ENCODE results near the gene TRAF4.

The TRAF4 gene, protein sequence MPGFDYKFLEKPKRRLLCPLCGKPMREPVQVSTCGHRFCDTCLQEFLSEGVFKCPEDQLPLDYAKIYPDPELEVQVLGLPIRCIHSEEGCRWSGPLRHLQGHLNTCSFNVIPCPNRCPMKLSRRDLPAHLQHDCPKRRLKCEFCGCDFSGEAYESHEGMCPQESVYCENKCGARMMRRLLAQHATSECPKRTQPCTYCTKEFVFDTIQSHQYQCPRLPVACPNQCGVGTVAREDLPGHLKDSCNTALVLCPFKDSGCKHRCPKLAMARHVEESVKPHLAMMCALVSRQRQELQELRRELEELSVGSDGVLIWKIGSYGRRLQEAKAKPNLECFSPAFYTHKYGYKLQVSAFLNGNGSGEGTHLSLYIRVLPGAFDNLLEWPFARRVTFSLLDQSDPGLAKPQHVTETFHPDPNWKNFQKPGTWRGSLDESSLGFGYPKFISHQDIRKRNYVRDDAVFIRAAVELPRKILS

DNA sequence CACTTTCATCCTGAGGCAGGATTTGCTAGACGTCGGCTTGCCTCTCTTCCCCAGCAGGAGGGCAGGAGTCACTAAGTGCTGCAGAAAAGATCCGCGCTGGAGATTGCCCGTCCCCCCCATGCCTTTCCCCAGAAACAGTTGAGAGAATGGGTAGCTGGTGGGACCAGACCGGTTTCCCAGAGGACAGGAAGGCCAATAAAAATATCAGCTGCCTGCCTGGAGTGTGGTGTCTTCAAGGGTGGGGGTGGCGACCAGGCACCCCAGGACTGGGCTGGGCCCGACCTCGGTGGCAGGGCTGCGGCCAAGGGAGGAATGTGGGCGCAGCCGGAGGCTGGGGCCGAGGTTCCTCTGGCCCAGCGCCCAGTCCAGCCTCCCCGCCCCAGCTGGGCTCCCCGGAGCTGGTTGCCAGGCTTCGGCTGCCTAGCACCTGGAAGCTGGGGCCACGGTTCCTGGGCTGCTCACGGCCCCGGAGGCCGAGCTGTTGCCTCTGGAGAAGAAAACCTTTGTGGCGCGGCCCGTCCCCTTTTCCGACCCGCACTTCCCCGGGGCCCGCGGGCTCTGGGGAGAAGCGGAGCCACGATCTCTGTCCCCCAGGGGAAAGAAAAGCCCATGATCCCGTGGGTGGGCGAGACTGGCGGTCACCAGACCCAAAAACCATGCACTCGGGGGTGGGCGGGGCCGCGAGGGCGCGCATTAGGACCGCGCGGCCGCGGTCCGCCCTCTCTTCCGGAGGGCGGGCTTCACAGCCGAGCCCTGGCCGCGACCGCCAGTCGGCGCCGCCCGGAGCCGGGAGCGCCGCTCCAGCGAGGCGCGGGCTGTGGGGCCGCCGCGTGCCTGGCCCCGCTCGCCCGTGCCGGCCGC is at the start of gene TRAF4:
Gene TRAF4, plus strand, starts transcription at position 769 of the 861 bp plus-strand sequence. CDS start 102 bp downstream, outside the sequence.
- TF ChIP-seq, protein P1, sequence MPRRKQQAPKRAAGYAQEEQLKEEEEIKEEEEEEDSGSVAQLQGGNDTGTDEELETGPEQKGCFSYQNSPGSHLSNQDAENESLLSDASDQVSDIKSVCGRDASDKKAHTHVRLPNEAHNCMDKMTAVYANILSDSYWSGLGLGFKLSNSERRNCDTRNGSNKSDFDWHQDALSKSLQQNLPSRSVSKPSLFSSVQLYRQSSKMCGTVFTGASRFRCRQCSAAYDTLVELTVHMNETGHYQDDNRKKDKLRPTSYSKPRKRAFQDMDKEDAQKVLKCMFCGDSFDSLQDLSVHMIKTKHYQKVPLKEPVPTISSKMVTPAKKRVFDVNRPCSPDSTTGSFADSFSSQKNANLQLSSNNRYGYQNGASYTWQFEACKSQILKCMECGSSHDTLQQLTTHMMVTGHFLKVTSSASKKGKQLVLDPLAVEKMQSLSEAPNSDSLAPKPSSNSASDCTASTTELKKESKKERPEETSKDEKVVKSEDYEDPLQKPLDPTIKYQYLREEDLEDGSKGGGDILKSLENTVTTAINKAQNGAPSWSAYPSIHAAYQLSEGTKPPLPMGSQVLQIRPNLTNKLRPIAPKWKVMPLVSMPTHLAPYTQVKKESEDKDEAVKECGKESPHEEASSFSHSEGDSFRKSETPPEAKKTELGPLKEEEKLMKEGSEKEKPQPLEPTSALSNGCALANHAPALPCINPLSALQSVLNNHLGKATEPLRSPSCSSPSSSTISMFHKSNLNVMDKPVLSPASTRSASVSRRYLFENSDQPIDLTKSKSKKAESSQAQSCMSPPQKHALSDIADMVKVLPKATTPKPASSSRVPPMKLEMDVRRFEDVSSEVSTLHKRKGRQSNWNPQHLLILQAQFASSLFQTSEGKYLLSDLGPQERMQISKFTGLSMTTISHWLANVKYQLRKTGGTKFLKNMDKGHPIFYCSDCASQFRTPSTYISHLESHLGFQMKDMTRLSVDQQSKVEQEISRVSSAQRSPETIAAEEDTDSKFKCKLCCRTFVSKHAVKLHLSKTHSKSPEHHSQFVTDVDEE (CRISPR knock-in tag; IDR thresholded peaks at IDR 0.05): peak; percentile 5; the same call in 1 of the 2 replicates
- TF ChIP-seq, protein P2, sequence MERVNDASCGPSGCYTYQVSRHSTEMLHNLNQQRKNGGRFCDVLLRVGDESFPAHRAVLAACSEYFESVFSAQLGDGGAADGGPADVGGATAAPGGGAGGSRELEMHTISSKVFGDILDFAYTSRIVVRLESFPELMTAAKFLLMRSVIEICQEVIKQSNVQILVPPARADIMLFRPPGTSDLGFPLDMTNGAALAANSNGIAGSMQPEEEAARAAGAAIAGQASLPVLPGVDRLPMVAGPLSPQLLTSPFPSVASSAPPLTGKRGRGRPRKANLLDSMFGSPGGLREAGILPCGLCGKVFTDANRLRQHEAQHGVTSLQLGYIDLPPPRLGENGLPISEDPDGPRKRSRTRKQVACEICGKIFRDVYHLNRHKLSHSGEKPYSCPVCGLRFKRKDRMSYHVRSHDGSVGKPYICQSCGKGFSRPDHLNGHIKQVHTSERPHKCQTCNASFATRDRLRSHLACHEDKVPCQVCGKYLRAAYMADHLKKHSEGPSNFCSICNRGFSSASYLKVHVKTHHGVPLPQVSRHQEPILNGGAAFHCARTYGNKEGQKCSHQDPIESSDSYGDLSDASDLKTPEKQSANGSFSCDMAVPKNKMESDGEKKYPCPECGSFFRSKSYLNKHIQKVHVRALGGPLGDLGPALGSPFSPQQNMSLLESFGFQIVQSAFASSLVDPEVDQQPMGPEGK (CRISPR knock-in tag; IDR thresholded peaks at IDR 0.05; ENCODE audit: borderline replicate concordance): peak; percentile 83; the same call in 1 of the 2 replicates
- no peak for TF ChIP-seq TCF4 (CRISPR knock-in tag; IDR thresholded peaks at IDR 0.05; ENCODE audit: borderline replicate concordance)
- peak; percentile 76 for ATAC-seq

DNA sequence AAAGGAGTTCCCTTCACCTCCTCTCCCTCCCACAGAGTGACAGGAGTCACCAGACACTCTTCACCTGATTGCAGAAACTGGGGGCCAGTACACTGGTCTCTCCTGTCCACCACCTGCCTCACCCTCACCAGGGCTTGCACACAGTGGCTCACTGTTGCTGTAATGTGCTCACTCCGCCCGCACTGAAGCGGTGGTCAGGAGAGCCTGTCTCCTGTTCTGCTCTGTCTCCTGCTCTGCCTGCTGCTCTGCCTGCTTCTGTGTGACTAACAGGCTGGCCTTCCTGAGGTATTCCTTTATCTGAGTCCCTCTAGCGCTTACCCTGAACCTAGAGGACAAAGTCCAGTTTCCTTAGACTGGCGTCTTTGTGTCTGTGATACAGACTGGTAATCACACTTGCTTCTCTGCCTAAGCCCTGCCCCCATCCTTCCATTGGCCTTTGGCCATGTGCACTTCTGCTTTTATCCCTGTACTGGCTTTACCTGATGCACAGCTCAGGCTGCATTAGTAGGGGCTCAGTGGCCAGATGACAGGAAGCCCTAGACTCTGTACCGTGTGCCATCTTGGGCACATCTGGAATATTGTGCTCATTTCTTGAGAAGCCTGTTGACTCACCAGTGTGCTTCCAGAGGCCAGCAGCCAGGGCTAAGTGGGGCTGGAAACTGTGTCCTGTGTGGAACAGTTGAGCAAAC is 45.4 kb upstream of the TRAF4 start:
- ATAC-seq: no peak
- TF ChIP-seq, protein P3, sequence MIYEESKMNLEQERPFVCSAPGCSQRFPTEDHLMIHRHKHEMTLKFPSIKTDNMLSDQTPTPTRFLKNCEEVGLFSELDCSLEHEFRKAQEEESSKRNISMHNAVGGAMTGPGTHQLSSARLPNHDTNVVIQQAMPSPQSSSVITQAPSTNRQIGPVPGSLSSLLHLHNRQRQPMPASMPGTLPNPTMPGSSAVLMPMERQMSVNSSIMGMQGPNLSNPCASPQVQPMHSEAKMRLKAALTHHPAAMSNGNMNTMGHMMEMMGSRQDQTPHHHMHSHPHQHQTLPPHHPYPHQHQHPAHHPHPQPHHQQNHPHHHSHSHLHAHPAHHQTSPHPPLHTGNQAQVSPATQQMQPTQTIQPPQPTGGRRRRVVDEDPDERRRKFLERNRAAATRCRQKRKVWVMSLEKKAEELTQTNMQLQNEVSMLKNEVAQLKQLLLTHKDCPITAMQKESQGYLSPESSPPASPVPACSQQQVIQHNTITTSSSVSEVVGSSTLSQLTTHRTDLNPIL (CRISPR knock-in tag; IDR thresholded peaks at IDR 0.05; ENCODE audit: low read depth): no peak
- TF ChIP-seq GLIS3 (CRISPR knock-in tag; IDR thresholded peaks at IDR 0.05) (no peak), ZC3H10 (CRISPR knock-in tag; IDR thresholded peaks at IDR 0.05) (no peak), TOX (CRISPR knock-in tag; IDR thresholded peaks at IDR 0.05; ENCODE audit: borderline replicate concordance) (no peak), PPARA (CRISPR knock-in tag; IDR thresholded peaks at IDR 0.05; ENCODE audit: borderline replicate concordance) (no peak), ISL1 (CRISPR knock-in tag; IDR thresholded peaks at IDR 0.05) (no peak), SNAI2 (CRISPR knock-in tag; IDR thresholded peaks at IDR 0.05) (no peak), RARB (CRISPR knock-in tag; IDR thresholded peaks at IDR 0.05) (no peak), ZNF565 (CRISPR knock-in tag; conservative IDR thresholded peaks at IDR 0.05; ENCODE audit: low read depth) (no peak), ZFP3 (CRISPR knock-in tag; IDR thresholded peaks at IDR 0.05) (no peak), TCF4 (CRISPR knock-in tag; IDR thresholded peaks at IDR 0.05; ENCODE audit: borderline replicate concordance) (no peak), ZFP30 (CRISPR knock-in tag; IDR thresholded peaks at IDR 0.05) (no peak), ESRRG (CRISPR knock-in tag; IDR thresholded peaks at IDR 0.05) (no peak), ZNF8 (CRISPR knock-in tag; IDR thresholded peaks at IDR 0.05) (no peak), OSR1 (CRISPR knock-in tag; IDR thresholded peaks at IDR 0.05) (no peak)
- TF ChIP-seq, protein P1 (CRISPR knock-in tag; IDR thresholded peaks at IDR 0.05): no peak
- TF ChIP-seq, protein P4, sequence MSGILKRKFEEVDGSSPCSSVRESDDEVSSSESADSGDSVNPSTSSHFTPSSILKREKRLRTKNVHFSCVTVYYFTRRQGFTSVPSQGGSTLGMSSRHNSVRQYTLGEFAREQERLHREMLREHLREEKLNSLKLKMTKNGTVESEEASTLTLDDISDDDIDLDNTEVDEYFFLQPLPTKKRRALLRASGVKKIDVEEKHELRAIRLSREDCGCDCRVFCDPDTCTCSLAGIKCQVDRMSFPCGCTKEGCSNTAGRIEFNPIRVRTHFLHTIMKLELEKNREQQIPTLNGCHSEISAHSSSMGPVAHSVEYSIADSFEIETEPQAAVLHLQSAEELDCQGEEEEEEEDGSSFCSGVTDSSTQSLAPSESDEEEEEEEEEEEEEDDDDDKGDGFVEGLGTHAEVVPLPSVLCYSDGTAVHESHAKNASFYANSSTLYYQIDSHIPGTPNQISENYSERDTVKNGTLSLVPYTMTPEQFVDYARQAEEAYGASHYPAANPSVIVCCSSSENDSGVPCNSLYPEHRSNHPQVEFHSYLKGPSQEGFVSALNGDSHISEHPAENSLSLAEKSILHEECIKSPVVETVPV (CRISPR knock-in tag; IDR thresholded peaks at IDR 0.05): no peak
- TF ChIP-seq, protein P5, sequence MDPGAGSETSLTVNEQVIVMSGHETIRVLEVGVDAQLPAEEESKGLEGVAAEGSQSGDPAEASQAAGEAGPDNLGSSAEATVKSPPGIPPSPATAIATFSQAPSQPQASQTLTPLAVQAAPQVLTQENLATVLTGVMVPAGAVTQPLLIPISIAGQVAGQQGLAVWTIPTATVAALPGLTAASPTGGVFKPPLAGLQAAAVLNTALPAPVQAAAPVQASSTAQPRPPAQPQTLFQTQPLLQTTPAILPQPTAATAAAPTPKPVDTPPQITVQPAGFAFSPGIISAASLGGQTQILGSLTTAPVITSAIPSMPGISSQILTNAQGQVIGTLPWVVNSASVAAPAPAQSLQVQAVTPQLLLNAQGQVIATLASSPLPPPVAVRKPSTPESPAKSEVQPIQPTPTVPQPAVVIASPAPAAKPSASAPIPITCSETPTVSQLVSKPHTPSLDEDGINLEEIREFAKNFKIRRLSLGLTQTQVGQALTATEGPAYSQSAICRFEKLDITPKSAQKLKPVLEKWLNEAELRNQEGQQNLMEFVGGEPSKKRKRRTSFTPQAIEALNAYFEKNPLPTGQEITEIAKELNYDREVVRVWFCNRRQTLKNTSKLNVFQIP (CRISPR knock-in tag; IDR thresholded peaks at IDR 0.05; ENCODE audit: borderline replicate concordance, low read depth): no peak
